Tibial nerve (tissue), 4 donors: Measurements from ENCODE around the gene SIGLEC9.

Experiments
- CTCF ChIP-seq, 5 experiments: fragments of 200-600 bp in 3 of 5; fragments of 450-650 bp in 2 of 5; sonication (generic) in 3 of 5; IDR thresholded peaks; one replicate each; pipeline ENCODE4 v1.5.1; 2016 to 2019; ENCODE audit warnings: antibody characterized with exemption in 5 of 5, mild to moderate bottlenecking in 3 of 5, moderate library complexity in 2 of 5
- EP300 ChIP-seq, 2 donors: sonication (generic); formaldehyde crosslinking; IDR thresholded peaks; one replicate each; pipeline ENCODE4 v1.6.1; 2017; ENCODE audit warnings: antibody characterized with exemption in 2 of 2, mild to moderate bottlenecking in 1 of 2

GRCh38 chr19:51144482-51145045 is 19.9 kb downstream of the SIGLEC9 start:
- TF ChIP-seq EP300 (IDR thresholded peaks at IDR 0.05) = no peak
- TF ChIP-seq CTCF (IDR thresholded peaks at IDR 0.05) = no peak
